Ascending aorta (tissue), 2 donors: ENCODE data around the gene HDDC2. TPM values are rescaled to one million over a fixed set of nuclear protein-coding genes. Genes with fewer than 3 reads are reported as not detected.

Experiments used
- DNase-seq, 2 donors: peaks; one replicate each; pipeline ENCODE4 v3.0.0-alpha.2; 2019; ENCODE audit warnings: low spot score in 2 of 2
- H3K27ac ChIP-seq, 2 donors: fragments of 200-600 bp; sonication (generic); one replicate each; pipeline ENCODE4 v1.5.1; 2016 to 2017; ENCODE audit warnings: mild to moderate bottlenecking in 1 of 2
- H3K27me3 ChIP-seq: fragments of 200-600 bp; sonication (generic); one replicate; pipeline ENCODE4 v1.5.1; 2017
- H3K36me3 ChIP-seq, 2 donors: fragments of 200-600 bp; sonication (generic); one replicate each; pipeline ENCODE4 v1.5.1; 2016
- H3K4me1 ChIP-seq, 2 donors: fragments of 200-600 bp; sonication (generic); one replicate each; pipeline ENCODE4 v1.5.1; 2016 to 2017; ENCODE audit warnings: mild to moderate bottlenecking in 1 of 2
- H3K4me3 ChIP-seq, 2 donors: fragments of 200-600 bp; sonication (generic); one replicate each; pipeline ENCODE4 v1.5.1; 2016 to 2017; ENCODE audit warnings: mild to moderate bottlenecking in 1 of 2
- H3K9me3 ChIP-seq, 2 donors: fragments of 200-600 bp; sonication (generic); one replicate each; pipeline ENCODE4 v1.5.1; 2016
- CTCF ChIP-seq, 3 experiments: fragments of 200-600 bp in 2 of 3; fragments of 450-650 bp in 1 of 3; sonication (generic) in 2 of 3; IDR thresholded peaks; one replicate each; pipeline ENCODE4 v1.5.1; 2016 to 2019; ENCODE audit warnings: antibody characterized with exemption in 3 of 3, mild to moderate bottlenecking in 1 of 3, moderate library complexity in 1 of 3
- intact Hi-C: fragments of 100-400 bp; cut with DNase I; formaldehyde crosslinking; loops from one replicate; pipeline ENCODE4 v1.15.1; 2023
- total RNA-seq: library from RNA; depleted of rRNA; stranded (reverse); fragments of >200 nt; gene quantifications from one replicate; pipeline ENCODE4 v1.1.0, GENCODE V29; 2016

The HDDC2 gene
- total RNA-seq, 1 donor from 2014 or later = 2.4 TPM

DNA sequence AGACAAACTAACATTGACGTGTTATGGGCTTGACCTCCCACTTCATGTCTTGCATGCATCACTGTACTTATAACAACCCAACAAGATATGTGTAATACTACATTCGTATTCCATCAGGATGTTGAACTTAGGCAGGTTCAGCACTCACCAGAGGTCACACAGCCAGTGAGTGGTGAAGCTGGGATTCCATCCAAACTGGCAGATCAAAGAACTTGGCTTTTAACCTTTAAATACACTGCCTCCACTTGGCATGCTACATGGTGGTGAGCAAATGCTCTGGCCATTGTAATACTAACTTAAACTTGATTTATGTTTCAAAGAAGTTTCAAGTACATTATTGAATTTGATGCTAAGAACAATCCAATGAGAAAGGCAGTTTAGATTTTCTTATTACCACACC, 10.7 kb upstream of the HDDC2 start:
- no peaks in the 10 kb centered on the region for H3K36me3 ChIP-seq
- no peak overlapping the region for H3K27ac ChIP-seq
- intact Hi-C loops = loop anchor here (5.0 to 10.0 kb wide), 3 partner anchors 50 to 660 kb away; no protein-coding TSS in a partner anchor
- no peak for DNase-seq
- no peak overlapping the region for H3K4me3 ChIP-seq
- no peaks in the 10 kb centered on the region for H3K4me1 ChIP-seq
- H3K27me3 ChIP-seq = no peaks in the 10 kb centered on the region
- no peaks in the 10 kb centered on the region for H3K9me3 ChIP-seq
- no peak for TF ChIP-seq CTCF (IDR thresholded peaks at IDR 0.05)

GRCh38 chr6:125310994-125311649, 9.4 kb upstream of the HDDC2 start:
- intact Hi-C loops = loop anchor here (2.0 to 10.0 kb wide), 4 partner anchors 51 to 661 kb away; partner anchors contain the start of gene HINT3
- no peak for DNase-seq
- TF ChIP-seq CTCF (IDR thresholded peaks at IDR 0.05) = peak; percentile 74 to 85 (median 80)
- Histone ChIP-seq H3K4me1 (no peaks in the 10 kb centered on the region), H3K27ac (peak overlapping the region in 1 of 2 donors; percentile 18), H3K36me3 (no peaks in the 10 kb centered on the region), H3K27me3 (no peaks in the 10 kb centered on the region), H3K9me3 (no peaks in the 10 kb centered on the region), H3K4me3 (no peak overlapping the region)

DNA sequence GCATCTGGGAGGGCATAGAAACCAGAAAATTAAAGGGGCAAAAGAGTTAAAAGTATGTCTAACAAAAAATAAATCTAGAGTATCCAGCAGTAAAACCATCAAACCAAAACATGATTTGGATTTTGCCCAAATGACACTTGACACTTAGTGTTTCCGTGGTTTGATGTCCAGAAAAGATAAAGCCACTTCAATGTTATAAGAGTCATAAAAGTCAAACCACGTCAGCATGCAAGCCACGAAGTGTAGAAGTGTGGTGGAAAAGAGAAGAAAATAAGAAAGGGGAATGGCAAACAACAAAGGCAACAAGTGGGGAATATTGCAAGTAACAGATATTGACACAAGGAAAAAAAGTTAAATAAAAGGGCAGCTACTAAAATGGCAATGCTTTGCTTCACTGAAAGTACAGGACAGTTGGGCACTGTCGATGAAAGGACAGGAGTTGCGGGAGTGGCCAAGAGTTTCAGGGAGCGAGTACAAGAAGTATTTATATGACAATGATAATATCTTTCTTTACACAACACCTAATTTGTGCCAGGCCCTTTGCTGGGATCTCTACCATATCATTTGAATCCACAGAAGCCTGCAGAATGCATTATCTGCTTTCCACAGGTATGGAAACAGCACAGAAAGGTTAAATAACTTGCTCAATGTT, 6.3 kb upstream of the HDDC2 start:
- TF ChIP-seq CTCF (IDR thresholded peaks at IDR 0.05) = no peak
- Histone ChIP-seq H3K9me3 (no peaks in the 10 kb centered on the region), H3K4me3 (no peak overlapping the region), H3K36me3 (no peaks in the 10 kb centered on the region), H3K4me1 (no peaks in the 10 kb centered on the region), H3K27me3 (no peaks in the 10 kb centered on the region), H3K27ac (no peak overlapping the region)
- intact Hi-C loops = loop anchor here (10.0 kb wide), 1 partner anchor 433 kb away; no protein-coding TSS in a partner anchor
- DNase-seq = no peak

DNA sequence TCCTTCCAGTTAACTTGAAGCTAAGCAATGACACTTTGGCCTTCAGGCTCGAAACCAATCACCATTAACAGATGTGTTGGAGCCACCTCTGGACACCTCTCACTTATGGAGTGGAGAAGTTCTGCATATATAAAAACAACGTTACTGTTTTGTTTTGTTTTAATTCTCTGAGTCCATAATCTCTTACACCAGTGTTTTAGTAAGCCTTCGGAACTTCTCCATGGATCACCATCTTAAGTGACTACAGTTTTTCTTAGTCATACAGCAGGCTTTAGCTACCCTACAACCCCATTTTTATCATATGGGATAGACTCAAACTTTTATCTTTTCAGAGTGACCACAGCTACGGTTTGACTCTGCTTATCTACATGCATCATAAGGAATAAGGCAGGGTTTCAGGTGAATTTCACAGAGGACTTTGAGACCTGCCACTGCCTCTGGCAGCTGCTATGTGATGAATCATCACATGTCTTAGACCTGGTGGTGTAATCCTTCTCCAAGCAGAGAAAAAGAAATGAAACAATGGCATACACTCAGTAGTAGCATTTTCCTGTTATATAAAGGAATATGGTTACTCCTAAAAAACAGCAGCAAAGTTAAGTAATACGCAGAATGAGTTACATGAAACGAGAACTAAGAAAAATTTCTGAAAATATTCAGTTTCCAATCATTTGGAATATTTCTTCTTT, 5.5 kb upstream of the HDDC2 start:
- Histone ChIP-seq H3K4me1 (no peaks in the 10 kb centered on the region), H3K9me3 (no peaks in the 10 kb centered on the region), H3K4me3 (no peak overlapping the region), H3K27ac (no peak overlapping the region), H3K27me3 (no peaks in the 10 kb centered on the region), H3K36me3 (no peaks in the 10 kb centered on the region)
- no peak for TF ChIP-seq CTCF (IDR thresholded peaks at IDR 0.05)
- intact Hi-C loops = loop anchor here (10.0 kb wide), 1 partner anchor 432 kb away; no protein-coding TSS in a partner anchor
- DNase-seq = no peak

DNA sequence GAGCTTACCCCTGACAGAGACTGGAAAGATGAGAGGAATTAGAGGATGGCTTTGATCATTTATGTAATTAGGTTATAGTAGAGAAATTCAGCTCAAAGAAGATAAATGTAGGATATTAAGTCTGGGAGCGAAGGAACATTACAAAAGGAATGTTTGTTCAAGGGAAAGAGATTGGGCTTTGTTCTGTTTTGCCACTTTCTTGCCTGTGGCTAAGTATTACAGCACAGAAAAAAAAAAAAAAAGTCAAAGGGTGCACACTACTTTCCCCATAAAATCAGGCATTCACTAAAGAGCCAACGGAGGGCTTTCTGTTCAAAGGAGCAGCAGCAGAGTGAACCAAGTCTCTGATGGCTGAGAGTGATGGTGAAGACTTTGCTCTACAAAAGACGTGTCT, 5.0 kb upstream of the HDDC2 start:
- Histone ChIP-seq H3K36me3 (no peaks in the 10 kb centered on the region), H3K4me3 (no peak overlapping the region), H3K27ac (no peak overlapping the region), H3K9me3 (no peaks in the 10 kb centered on the region), H3K27me3 (no peaks in the 10 kb centered on the region), H3K4me1 (no peaks in the 10 kb centered on the region)
- intact Hi-C loops = loop anchor here (10.0 kb wide), 1 partner anchor 432 kb away; no protein-coding TSS in a partner anchor
- TF ChIP-seq CTCF (IDR thresholded peaks at IDR 0.05) = no peak
- no peak for DNase-seq
